A549 (cell line): ENCODE measurements around the gene NDC1.

ENCODE experiments used
- EHMT2 ChIP-seq: fragments of 200-600 bp; sonication (generic); IDR thresholded peaks from 2 replicates; pipeline ENCODE4 v1.6.1; 2016; ENCODE audit warnings: antibody characterized with exemption, low read depth, mild to moderate bottlenecking, moderate library complexity
- EP300 ChIP-seq, 2 experiments: fragments of >200 bp; sonication (Bioruptor Twin); formaldehyde crosslinking; IDR thresholded peaks; 2 replicates in 1 of 2; 3 replicates in 1 of 2; pipeline ENCODE4 v1.6.1; 2016 to 2017
- ESRRA ChIP-seq: fragments of 150-350 bp; IDR thresholded peaks from 2 replicates; pipeline ENCODE4 v1.6.1; 2014; ENCODE audit warnings: mild to moderate bottlenecking, low read length, borderline replicate concordance
- HMGXB4 ChIP-seq: fragments of 250-450 bp; sonication (Bioruptor Pico); IDR thresholded peaks from 2 replicates; pipeline ENCODE4 v1.5.0; 2021; ENCODE audit warnings: mild to moderate bottlenecking, moderate library complexity, borderline replicate concordance
- POLR2A ChIP-seq: IDR thresholded peaks from 2 replicates; pipeline ENCODE4 v1.6.1; 2012; ENCODE audit warnings: mild to moderate bottlenecking, low read length
- POLR2AphosphoS2 ChIP-seq: conservative IDR thresholded peaks from 2 replicates; pipeline ENCODE4 v1.6.1; 2012; ENCODE audit warnings: low read length, improper control_type of control experiment, inconsistent platforms

DNA sequence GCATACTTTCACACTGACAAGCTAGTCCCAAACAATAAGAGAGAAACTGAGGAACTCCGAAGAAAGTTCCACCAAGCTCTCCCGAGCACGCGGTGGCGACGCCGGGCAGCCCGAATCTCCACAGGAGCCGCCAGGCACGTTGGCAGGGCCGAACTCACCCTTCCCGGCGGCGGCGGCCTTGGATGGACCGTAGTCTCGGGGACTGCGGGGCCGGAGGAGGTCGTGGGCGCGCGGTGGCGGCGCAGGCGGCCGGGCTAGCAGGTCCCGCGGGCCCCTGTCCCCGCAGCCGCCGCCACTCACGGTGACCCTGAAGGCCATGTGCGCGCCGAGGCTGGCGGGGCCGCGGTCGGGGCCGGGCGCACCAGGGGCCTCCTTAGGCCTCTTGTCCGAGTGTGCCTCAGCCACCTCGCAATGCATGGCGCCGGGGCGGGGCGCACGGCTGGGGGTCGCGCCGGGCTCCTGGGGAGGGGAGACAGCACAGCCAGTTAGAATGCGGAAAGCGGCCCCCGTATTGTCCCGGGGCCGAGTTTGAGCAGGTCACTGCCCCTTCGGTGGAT, 100.4 kb downstream of the NDC1 start:
- TF ChIP-seq EP300 (IDR thresholded peaks at IDR 0.05) = no peak
- TF ChIP-seq ESRRA = no peak
- no peak for TF ChIP-seq HMGXB4 (CRISPR knock-in tag)
- TF ChIP-seq POLR2AphosphoS2 = no peak
- TF ChIP-seq EHMT2 = no peak
- TF ChIP-seq POLR2A = no peak
